Upper lobe of left lung (tissue), 6 donors: ENCODE data around the gene RTP3. TPM values are rescaled to one million over a fixed set of nuclear protein-coding genes. Genes with fewer than 3 reads are reported as not detected.
"Not testable (repeated sequence)": the region's sequence is repeated elsewhere in the genome, so short reads cannot be mapped to it uniquely, and the experiment has no call there.

Experiments
- ATAC-seq, 2 donors: fragments of 200-7000 bp; cut with Tn5 transposase; one replicate each; pipeline ENCODE4 v1.9.1; 2022; ENCODE audit warnings: mild to moderate bottlenecking in 2 of 2, moderate library complexity in 2 of 2; ENCODE audit not compliant: low FRiP score in 2 of 2
- DNase-seq, 2 donors: peaks; one replicate each; pipeline ENCODE4 v3.0.0-alpha.2; 2019 to 2020
- H3K27ac ChIP-seq, 4 donors: fragments of 200-600 bp; sonication (generic); one replicate each; pipeline ENCODE4 v1.5.1; 2016 to 2019
- H3K27me3 ChIP-seq, 4 donors: fragments of 200-600 bp; sonication (generic); one replicate each; pipeline ENCODE4 v1.5.1; 2017 to 2019
- H3K36me3 ChIP-seq, 4 donors: fragments of 200-600 bp; sonication (generic); one replicate each; pipeline ENCODE4 v1.5.1; 2016 to 2019
- H3K4me1 ChIP-seq, 4 donors: fragments of 200-600 bp; sonication (generic); one replicate each; pipeline ENCODE4 v1.5.1; 2018 to 2019
- H3K4me3 ChIP-seq, 4 donors: fragments of 200-600 bp; sonication (generic); one replicate each; pipeline ENCODE4 v1.5.1; 2017 to 2019; ENCODE audit warnings: mild to moderate bottlenecking in 2 of 4, moderate library complexity in 1 of 4
- H3K9me3 ChIP-seq, 4 donors: fragments of 200-600 bp; sonication (generic); one replicate each; pipeline ENCODE4 v1.5.1; 2018 to 2019
- CTCF ChIP-seq, 6 experiments: fragments of 450-650 bp in 4 of 6; fragments of 200-600 bp in 2 of 6; sonication (generic) in 2 of 6; IDR thresholded peaks; one replicate each; pipeline ENCODE4 v1.5.1; 2016 to 2019; ENCODE audit warnings: antibody characterized with exemption in 6 of 6
- EP300 ChIP-seq, 4 donors: sonication (generic); formaldehyde crosslinking; IDR thresholded peaks; one replicate each; pipeline ENCODE4 v1.5.1; 2017; ENCODE audit warnings: antibody characterized with exemption in 4 of 4, control low read depth in 2 of 4
- POLR2A ChIP-seq, 4 donors: fragments of 450-650 bp; IDR thresholded peaks; one replicate each; pipeline ENCODE4 v1.5.1; 2016 to 2017; ENCODE audit warnings: antibody characterized with exemption in 4 of 4, mild to moderate bottlenecking in 2 of 4
- POLR2AphosphoS5 ChIP-seq, 2 donors: sonication (generic); formaldehyde crosslinking; IDR thresholded peaks; one replicate each; pipeline ENCODE4 v1.5.1; 2017; ENCODE audit warnings: antibody characterized with exemption in 2 of 2
- WGBS, 2 donors: methylation state at CpG; one replicate each; pipeline ENCODE4 v1.1.5; 2017 to 2018; 5-methylcytosine and 5-hydroxymethylcytosine counted together
- total RNA-seq, 6 donors: library from RNA; depleted of rRNA in 4 of 6; stranded (reverse); fragments of >200 nt in 4 of 6; gene quantifications; one replicate each; pipeline versions ENCODE4 v1.1.0 to v1.2.1, GENCODE V29; 2016 to 2021
- donor health status: DM: no; HTN: no; CAD: no; lungs with moderate emphysema.
- donor health status: DM: no; HTN: yes; CAD: no; lungs with severe emphysema.

Gene RTP3
- total RNA-seq, 6 donors from 2014 or later: not detected

GRCh38 chr3:46517784-46518181, 20.0 kb downstream of the RTP3 start:
- Histone ChIP-seq H3K4me3 (no peak overlapping the region), H3K36me3 (no peaks in the 10 kb centered on the region), H3K27ac (no peak overlapping the region), H3K9me3 (no peaks in the 10 kb centered on the region), H3K27me3 (no peaks in the 10 kb centered on the region), H3K4me1 (no peaks in the 10 kb centered on the region)
- DNase-seq (no peak), ATAC-seq (no peak)
- TF ChIP-seq CTCF (IDR thresholded peaks at IDR 0.05) (no peak), EP300 (IDR thresholded peaks at IDR 0.05) (no peak), POLR2A (IDR thresholded peaks at IDR 0.05) (no peak), POLR2AphosphoS5 (IDR thresholded peaks at IDR 0.05) (no peak)
- 83 to 89% methylated on average over 2 of the region's 2 CpGs for WGBS, 2 donors

GRCh38 chr3:46519952-46520351, 22.2 kb downstream of the RTP3 start:
- TF ChIP-seq POLR2A (IDR thresholded peaks at IDR 0.05): no peak
- no peak for TF ChIP-seq POLR2AphosphoS5 (IDR thresholded peaks at IDR 0.05)
- TF ChIP-seq CTCF (IDR thresholded peaks at IDR 0.05): no peak
- TF ChIP-seq EP300 (IDR thresholded peaks at IDR 0.05): no peak
- Histone ChIP-seq H3K9me3 (no peaks in the 10 kb centered on the region), H3K27ac (no peak overlapping the region), H3K4me1 (no peaks in the 10 kb centered on the region), H3K36me3 (no peaks in the 10 kb centered on the region), H3K4me3 (no peak overlapping the region), H3K27me3 (no peaks in the 10 kb centered on the region)
- DNase-seq: no peak
- ATAC-seq: no peak
- WGBS, 2 donors: 94 to 97% methylated on average over 2 of the region's 2 CpGs

DNA sequence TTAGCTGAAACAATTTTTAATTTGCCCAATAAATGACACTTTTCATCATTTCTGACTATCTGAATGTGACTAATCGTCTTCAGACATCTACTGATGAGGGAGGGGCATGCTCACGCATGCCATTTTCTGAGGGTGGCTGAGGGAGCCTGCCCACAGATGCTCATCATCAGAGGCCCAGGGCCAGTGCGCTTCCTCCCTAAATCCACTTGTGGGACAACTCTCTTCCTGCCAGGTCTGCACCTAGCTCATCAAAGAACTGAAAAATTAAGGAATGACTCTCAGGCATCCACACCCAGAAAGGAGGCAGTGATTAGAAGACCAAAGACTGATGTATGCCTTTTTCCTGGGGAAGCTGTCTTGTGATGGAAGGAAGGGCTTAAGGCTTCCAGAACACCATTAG, 22.8 kb downstream of the RTP3 start:
- no peak for TF ChIP-seq POLR2AphosphoS5 (IDR thresholded peaks at IDR 0.05)
- no peaks in the 10 kb centered on the region for H3K4me1 ChIP-seq
- WGBS, 2 donors: 75 to 90% methylated on average over 3 of the region's 3 CpGs
- H3K4me3 ChIP-seq: no peak overlapping the region
- no peaks in the 10 kb centered on the region for H3K36me3 ChIP-seq
- H3K27me3 ChIP-seq: no peaks in the 10 kb centered on the region
- ATAC-seq (no peak), DNase-seq (no peak)
- no peaks in the 10 kb centered on the region for H3K9me3 ChIP-seq
- no peak overlapping the region for H3K27ac ChIP-seq

- no peak for TF ChIP-seq POLR2A (IDR thresholded peaks at IDR 0.05)
- no peak for TF ChIP-seq EP300 (IDR thresholded peaks at IDR 0.05)
- TF ChIP-seq CTCF (IDR thresholded peaks at IDR 0.05): no peak
- H3K36me3 ChIP-seq: no peaks in the 10 kb centered on the region
- H3K27ac ChIP-seq: no peak overlapping the region
- no peak for ATAC-seq
- H3K9me3 ChIP-seq: no peaks in the 10 kb centered on the region
- H3K4me3 ChIP-seq: no peak overlapping the region
- no peaks in the 10 kb centered on the region for H3K4me1 ChIP-seq
- no peak for DNase-seq
- H3K27me3 ChIP-seq: no peaks in the 10 kb centered on the region
- 80 to 84% methylated on average over 9 of the region's 9 CpGs for WGBS, 2 donors
These were observed 23.3 kb downstream of the RTP3 start for GRCh38 chr3:46521096-46521495.

GRCh38 chr3:46522201-46522600, 24.4 kb downstream of the RTP3 start:
- H3K36me3 ChIP-seq, DNase-seq, H3K27ac ChIP-seq, ATAC-seq, H3K27me3 ChIP-seq, H3K9me3 ChIP-seq, H3K4me1 ChIP-seq, H3K4me3 ChIP-seq: not testable (repeated sequence)
- 88 to 92% methylated on average over 4 of the region's 4 CpGs for WGBS, 2 donors

- TF ChIP-seq CTCF (IDR thresholded peaks at IDR 0.05) (no peak), POLR2A (IDR thresholded peaks at IDR 0.05) (no peak), EP300 (IDR thresholded peaks at IDR 0.05) (no peak), POLR2AphosphoS5 (IDR thresholded peaks at IDR 0.05) (no peak)
- DNase-seq (no peak), ATAC-seq (no peak)
- Histone ChIP-seq H3K9me3 (no peaks in the 10 kb centered on the region), H3K27ac (no peak overlapping the region), H3K4me1 (no peaks in the 10 kb centered on the region), H3K4me3 (no peak overlapping the region), H3K27me3 (no peaks in the 10 kb centered on the region), H3K36me3 (no peaks in the 10 kb centered on the region)
- 87 to 92% methylated on average over 2 of the region's 2 CpGs for WGBS, 2 donors
These were observed 25.8 kb downstream of the RTP3 start for GRCh38 chr3:46523556-46523955.
